ENCODE data around the gene BARX1.

The BARX1 gene

GRCh38 chr9:93911801-93912554 is 43.2 kb downstream of the BARX1 start:
- Histone ChIP-seq H2AFZ (ENCODE audit: low read depth, low read length) (no peak overlapping the region), H3K9me3 (ENCODE audit: insufficient read depth, low read length) (no peaks in the 10 kb centered on the region), H3K4me2 (ENCODE audit: low read length) (no peak overlapping the region), H3K4me1 (ENCODE audit: low read length) (peaks cover 10% of the 10 kb centered on the region; the same call in 1 of the 2 replicates), H3K36me3 (replicated peaks; ENCODE audit: low read depth, low read length) (no peaks in the 10 kb centered on the region), H3K79me2 (ENCODE audit: low read length) (no peaks in the 10 kb centered on the region), H3K27me3 (ENCODE audit: low read depth, low read length) (peaks cover 2% of the 10 kb centered on the region; the same call in 1 of the 2 replicates), H3K4me3 (ENCODE audit: low read length) (no peak overlapping the region), H3K27ac (ENCODE audit: low read length) (no peak overlapping the region), H3K9ac (ENCODE audit: low read length) (no peak overlapping the region), H4K20me1 (ENCODE audit: insufficient read depth, low read length) (no peaks in the 10 kb centered on the region)
- no peak for TF ChIP-seq EZH2phosphoT487 (IDR thresholded peaks at IDR 0.05; ENCODE audit: low read depth)

GRCh38 chr9:93911136-93911745 is 43.9 kb downstream of the BARX1 start:
- Histone ChIP-seq H2AFZ (ENCODE audit: low read depth, low read length) (no peak overlapping the region), H3K4me2 (ENCODE audit: low read length) (no peak overlapping the region), H3K4me1 (ENCODE audit: low read length) (peaks cover 10% of the 10 kb centered on the region; the same call in 1 of the 2 replicates), H3K9me3 (ENCODE audit: insufficient read depth, low read length) (no peaks in the 10 kb centered on the region), H3K9ac (ENCODE audit: low read length) (no peak overlapping the region), H3K27me3 (ENCODE audit: low read depth, low read length) (peaks cover 2% of the 10 kb centered on the region; the same call in 1 of the 2 replicates), H4K20me1 (ENCODE audit: insufficient read depth, low read length) (no peaks in the 10 kb centered on the region), H3K4me3 (ENCODE audit: low read length) (no peak overlapping the region), H3K27ac (ENCODE audit: low read length) (no peak overlapping the region), H3K79me2 (ENCODE audit: low read length) (no peaks in the 10 kb centered on the region), H3K36me3 (replicated peaks; ENCODE audit: low read depth, low read length) (no peaks in the 10 kb centered on the region)
- no peak for TF ChIP-seq EZH2phosphoT487 (IDR thresholded peaks at IDR 0.05; ENCODE audit: low read depth)
- no peak for TF ChIP-seq CTCF (IDR thresholded peaks at IDR 0.05; ENCODE audit: low read depth, low read length)

GRCh38 chr9:93910598-93910997 is 44.6 kb downstream of the BARX1 start:
- H3K4me2 ChIP-seq (ENCODE audit: low read length), result no peak overlapping the region
- peaks cover 2% of the 10 kb centered on the region; the same call in 1 of the 2 replicates for H3K27me3 ChIP-seq (ENCODE audit: low read depth, low read length)

GRCh38 chr9:93910196-93910595 is 45.0 kb downstream of the BARX1 start:
- no peak for TF ChIP-seq EZH2phosphoT487 (IDR thresholded peaks at IDR 0.05; ENCODE audit: low read depth)
- TF ChIP-seq CTCF (IDR thresholded peaks at IDR 0.05; ENCODE audit: low read depth, low read length), result no peak
- H3K36me3 ChIP-seq (replicated peaks; ENCODE audit: low read depth, low read length), result no peaks in the 10 kb centered on the region
- H3K9me3 ChIP-seq (ENCODE audit: insufficient read depth, low read length), result no peaks in the 10 kb centered on the region
- no peaks in the 10 kb centered on the region for H4K20me1 ChIP-seq (ENCODE audit: insufficient read depth, low read length)
- H3K27ac ChIP-seq (ENCODE audit: low read length), result no peak overlapping the region
- peaks cover 10% of the 10 kb centered on the region; the same call in 1 of the 2 replicates for H3K4me1 ChIP-seq (ENCODE audit: low read length)
- H3K4me3 ChIP-seq (ENCODE audit: low read length), result no peak overlapping the region
- H3K79me2 ChIP-seq (ENCODE audit: low read length), result no peaks in the 10 kb centered on the region
- no peak overlapping the region for H3K4me2 ChIP-seq (ENCODE audit: low read length)
- H3K9ac ChIP-seq (ENCODE audit: low read length), result no peak overlapping the region
- H3K27me3 ChIP-seq (ENCODE audit: low read depth, low read length), result peaks cover 2% of the 10 kb centered on the region; the same call in 1 of the 2 replicates
- no peak overlapping the region for H2AFZ ChIP-seq (ENCODE audit: low read depth, low read length)

More at GRCh38 chr9:93910598-93910997, 44.6 kb downstream of the BARX1 start:
- Histone ChIP-seq H3K27ac (ENCODE audit: low read length) (no peak overlapping the region), H3K9me3 (ENCODE audit: insufficient read depth, low read length) (no peaks in the 10 kb centered on the region), H3K9ac (ENCODE audit: low read length) (no peak overlapping the region), H3K4me3 (ENCODE audit: low read length) (no peak overlapping the region), H3K36me3 (replicated peaks; ENCODE audit: low read depth, low read length) (no peaks in the 10 kb centered on the region), H3K79me2 (ENCODE audit: low read length) (no peaks in the 10 kb centered on the region), H4K20me1 (ENCODE audit: insufficient read depth, low read length) (no peaks in the 10 kb centered on the region), H2AFZ (ENCODE audit: low read depth, low read length) (no peak overlapping the region), H3K4me1 (ENCODE audit: low read length) (peaks cover 10% of the 10 kb centered on the region; the same call in 1 of the 2 replicates)
- TF ChIP-seq EZH2phosphoT487 (IDR thresholded peaks at IDR 0.05; ENCODE audit: low read depth) (no peak), CTCF (IDR thresholded peaks at IDR 0.05; ENCODE audit: low read depth, low read length) (no peak)

All from OCI-LY3 (cell line).